Measurements from ENCODE around the gene MRTFA.
"Not testable (repeated sequence)": the region's sequence is repeated elsewhere in the genome, so short reads cannot be mapped to it uniquely, and the experiment has no call there.

Gene MRTFA

GRCh38 chr22:40625794-40626193, 10.7 kb downstream of the MRTFA start:
- DNase-seq: not testable (repeated sequence)

GRCh38 chr22:40625281-40625680, 11.2 kb downstream of the MRTFA start:
- not testable (repeated sequence) for DNase-seq

DNA sequence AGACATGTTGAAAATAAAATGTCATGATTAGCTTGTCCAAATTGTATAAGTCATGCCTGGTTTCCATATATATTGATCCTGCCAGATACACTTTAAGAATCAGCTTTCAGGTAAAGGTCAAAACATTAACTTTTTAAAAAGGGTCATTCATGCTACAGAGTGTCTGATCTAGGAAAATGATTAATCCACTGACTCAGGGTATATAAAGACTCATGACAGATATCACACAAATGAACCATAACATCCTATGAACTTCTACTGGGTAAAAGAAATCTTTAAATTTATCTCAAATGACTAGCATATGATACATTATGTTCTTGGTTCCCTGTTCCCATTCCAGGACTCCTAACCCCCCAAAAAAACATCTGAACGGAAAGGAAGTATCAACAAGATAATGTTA, 11.7 kb downstream of the MRTFA start:
- no peak for DNase-seq

DNA sequence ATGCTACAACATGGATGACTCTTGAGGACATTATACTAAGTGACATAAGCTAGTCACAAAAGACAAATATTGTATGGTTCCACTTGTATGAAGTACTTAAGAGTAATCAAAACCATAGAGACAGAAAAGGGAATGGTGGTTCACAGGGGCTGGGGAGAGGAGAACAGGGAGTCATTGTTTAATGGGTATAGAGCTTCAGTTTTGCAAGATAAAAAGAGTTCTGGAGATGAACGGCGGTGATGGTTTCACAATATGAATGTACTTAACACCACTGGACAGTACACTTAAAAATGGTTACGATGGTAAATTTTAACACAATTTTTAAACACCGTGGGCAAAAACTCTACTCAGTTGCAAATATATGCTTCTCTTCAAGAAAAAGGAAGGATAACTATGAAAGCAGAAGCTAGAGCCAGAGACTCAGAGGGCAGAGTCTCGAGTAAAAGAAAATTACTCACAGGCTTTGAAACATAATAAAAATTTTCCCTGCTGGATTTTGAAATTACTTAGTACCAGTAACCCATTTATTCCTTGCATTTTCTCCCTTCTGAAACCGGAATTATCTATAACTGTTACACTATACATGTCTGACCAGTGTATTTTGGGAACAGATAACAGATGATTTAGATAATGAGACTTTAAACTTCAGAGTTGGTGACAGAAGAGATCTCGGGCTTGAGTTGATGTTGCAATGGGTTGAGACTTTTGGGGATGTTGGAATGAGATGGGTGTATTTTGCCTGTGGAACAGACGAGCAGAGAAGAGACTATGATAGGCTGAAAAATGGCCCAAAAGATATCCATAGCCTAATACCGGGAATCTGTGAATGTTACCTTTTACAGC, 15.0 kb downstream of the MRTFA start:
- DNase-seq: no peak

DNA sequence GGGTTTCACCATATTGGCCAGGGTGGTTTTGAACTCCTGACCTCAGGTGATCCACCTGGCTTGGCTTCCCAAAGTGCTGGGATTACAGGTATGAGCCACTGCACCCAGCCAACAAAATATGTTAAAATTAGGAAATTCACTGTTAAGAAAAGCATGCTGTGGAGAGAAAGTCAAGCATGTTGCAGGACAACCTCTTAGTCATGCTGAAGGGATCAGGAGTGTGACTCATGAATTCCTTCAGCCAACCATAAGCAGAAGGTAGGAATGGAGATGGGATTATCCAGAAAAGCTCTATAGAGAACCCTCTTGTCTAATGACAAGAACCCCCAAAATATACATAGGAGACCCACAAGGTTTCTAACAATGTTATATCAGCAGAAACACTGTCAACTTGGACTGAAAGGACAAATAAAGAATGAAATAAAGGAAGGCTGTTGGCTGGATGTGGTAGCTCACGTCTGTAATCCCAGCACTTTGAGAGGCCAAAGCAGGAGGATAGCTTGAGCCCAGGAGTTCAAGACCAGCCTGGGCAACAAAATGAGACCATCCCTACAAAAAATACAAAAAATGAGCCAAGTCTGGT, 16.0 kb downstream of the MRTFA start:
- no peak for DNase-seq

GRCh38 chr22:40618400-40618799, 18.1 kb downstream of the MRTFA start:
- DNase-seq: no peak

GRCh38 chr22:40616578-40616977, 19.9 kb downstream of the MRTFA start:
- no peak for DNase-seq

DNA sequence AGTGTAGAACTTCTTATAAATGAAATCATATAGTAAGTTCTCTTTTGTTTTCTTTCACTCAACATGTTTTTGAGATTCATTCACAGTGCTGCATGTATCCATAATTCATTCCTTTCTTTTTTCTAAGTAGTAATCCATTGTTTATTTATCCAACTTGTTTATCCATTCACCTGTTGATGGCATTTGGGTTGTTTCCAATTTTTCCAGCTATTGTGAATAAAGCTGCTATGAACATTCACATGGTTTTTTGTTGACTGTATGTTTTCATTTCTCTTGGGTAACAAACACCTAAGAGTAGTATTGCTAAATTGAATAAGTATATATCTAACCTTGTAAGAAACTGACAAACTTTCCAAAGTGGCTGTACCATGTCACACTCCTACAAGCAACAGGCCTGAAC, 23.5 kb downstream of the MRTFA start:
- DNase-seq: no peak

DNA sequence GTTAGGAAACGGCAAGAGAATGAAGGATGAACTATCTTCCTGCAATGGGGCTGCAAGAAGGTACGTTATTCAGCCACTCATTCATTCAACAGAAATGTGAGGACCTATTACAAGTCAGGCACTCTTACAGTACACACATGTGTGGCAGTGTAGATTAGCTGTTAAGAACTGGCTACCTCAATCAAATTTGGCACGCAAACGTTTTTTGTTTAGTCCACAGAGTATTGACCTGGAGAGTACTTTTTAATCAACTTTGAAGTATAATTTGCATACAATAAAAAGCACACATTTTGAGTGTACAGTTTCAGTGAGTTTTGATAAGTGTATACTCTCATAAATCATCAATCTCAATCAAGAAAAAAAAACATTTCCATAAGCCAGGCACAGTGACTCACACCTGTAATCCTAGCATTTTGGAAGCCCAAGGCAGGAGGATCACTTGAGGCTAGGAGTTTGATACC, 24.2 kb downstream of the MRTFA start:
- DNase-seq: no peak

GRCh38 chr22:40611606-40612005, 24.9 kb downstream of the MRTFA start:
- no peak for DNase-seq

- DNase-seq: no peak
These were observed 26.1 kb downstream of the MRTFA start for GRCh38 chr22:40610329-40610850.

DNA sequence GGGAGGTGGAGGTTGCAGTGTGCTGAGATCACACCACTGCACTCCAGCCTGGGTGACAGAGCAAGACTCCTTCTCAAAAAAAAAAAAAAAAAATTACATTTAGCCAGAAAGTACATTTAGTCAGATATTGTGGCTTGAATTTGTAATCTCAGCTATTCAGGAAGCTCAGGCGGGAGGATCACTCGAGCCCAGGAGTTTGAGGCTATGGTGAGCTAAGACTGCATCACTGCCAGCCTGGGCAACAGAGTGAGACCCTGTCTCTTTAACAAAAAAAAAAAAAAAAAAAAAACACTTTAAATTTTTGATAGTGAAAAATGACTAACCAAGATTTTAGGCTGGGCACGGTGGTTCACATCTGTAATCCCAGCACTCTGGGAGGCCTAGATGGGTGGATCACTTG, 27.3 kb downstream of the MRTFA start:
- DNase-seq: no peak

DNA sequence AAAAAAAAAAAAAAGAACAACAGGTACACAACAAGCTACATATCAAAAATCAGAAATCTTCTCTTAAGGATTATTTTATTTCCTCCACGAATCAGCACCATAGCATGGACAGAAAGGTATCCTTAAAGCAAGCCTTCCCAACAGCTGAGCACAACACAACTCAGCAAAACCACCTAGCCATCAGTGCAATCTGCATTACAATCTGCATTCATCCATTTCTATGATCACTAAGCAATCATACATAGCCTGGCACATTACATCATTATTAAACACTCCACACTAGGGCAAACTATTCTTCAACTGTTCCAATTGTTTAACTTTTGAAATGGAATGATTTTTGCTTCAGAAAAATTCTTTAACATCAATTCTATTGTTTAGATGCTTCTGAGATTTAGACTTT, 29.0 kb downstream of the MRTFA start:
- DNase-seq: no peak

DNA sequence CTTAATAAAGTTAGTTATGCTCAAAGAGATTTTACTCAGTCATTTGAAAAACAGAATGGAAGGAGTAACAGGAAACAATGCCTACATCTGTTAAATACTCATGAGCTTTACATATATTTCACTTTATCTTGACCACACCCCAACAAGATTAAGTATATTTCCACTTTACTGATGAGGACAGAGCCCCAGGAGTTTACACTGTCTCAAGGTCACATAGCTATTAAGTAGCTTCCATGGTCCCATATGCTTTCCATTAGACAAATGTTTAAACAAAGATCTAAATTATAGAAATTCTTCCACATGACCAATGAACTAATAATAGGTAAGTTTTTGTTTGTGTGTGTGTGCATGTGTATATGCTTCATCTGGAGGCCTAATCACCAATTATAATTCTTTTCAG, 30.2 kb downstream of the MRTFA start:
- no peak for DNase-seq

DNA sequence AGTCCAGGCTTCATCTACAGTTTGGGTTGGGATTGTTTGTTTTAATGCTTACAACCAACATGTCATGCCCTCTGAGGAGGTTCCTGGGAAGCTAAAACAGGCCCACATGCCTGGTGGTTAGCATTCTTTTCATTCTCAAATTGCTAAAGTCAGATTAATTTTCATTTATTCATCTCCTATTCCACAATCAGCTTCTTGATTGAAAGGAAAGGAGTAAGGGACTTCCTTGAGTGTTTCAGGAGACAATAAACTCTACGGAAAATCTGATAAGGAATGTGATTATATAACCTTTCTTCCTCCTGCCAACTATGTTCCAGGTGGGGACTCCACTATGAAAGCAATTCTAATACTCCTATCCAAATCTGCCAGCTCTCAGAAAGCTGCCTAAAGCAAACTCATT, 30.8 kb downstream of the MRTFA start:
- no peak for DNase-seq

- no peak for DNase-seq
These were observed 33.4 kb downstream of the MRTFA start for GRCh38 chr22:40603088-40603605.

DNA sequence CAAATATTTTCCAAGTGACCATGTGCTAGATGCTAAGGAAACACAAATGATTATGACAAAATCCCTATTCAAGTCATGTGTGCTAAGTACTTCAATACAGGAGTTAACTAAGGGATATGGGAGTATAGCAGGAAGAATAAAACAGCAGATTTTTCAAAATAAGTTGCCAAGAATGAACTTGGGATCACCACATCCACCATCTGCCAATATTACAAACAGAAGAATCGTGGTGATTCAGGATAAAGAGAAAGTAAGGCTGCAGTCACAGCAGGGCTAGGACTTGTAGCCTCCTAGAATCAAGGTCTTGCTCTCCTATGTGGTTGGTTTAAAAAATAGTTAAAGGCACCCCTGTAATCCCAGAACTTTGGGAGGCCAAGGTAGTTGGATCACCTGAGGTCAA, 34.3 kb downstream of the MRTFA start:
- no peak for DNase-seq

GRCh38 chr22:40599731-40600130, 36.8 kb downstream of the MRTFA start:
- no peak for DNase-seq

DNA sequence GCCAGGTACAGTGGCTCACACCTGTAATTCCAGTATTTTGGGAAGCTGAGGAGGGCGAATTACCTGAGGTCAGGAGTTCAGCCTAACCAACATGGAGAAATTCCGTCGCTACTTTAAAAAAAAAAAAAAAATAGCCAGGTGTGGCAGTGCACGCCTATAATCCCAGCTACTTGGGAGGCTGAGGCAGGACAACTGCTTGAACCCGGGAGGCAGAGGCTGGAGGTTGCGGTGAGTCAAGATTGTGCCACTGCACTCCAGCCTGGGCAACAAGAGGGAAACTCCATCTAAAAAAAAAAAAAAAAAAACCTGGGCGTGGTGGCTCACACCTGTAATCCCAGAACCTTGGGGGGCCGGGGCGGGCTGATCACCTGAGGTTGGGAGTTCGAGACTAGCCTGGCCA, 37.8 kb downstream of the MRTFA start:
- not testable (repeated sequence) for DNase-seq

DNA sequence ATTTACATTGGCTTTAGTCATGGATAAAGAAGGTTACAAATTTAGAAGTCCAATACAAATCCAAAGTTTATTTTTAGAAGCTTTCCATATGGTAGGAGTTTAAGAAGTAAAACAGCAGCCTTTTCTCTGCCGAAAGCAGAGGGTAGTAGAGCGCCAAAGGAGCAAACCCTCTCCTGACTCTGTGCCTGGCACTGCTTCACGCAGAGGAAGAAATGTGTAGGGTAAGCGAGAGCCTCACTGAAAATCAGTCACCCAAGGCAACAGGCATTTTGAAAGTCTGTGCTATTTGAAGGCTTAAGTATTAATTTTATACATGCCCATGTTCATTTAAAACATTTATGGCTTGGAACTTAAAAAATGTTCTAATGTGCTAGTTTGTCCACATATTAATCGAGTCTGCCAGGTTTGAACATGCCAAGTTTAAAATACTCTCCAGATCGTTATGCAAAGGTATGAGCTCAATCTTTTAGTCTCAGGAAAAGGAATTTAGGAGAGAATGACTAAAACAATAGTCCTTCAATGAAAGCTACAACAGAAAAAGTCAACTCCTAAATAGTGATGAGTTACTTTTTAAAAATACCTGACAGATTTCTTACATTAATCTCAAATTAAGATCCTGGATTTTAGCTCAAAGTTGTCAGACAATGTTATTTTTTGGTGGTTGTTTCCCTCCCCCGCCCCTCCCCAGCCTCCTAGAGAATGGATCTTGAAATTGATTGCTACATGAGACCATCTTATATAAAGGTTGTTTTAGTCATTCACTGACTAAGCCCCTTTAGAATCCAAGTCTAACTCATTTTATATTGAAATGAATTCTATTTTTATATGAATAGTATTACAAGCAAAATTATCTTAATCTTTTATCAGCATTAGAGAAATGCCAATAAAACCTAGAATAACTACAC, 38.7 kb downstream of the MRTFA start:
- DNase-seq: no peak

GRCh38 chr22:40595497-40596234, 40.9 kb downstream of the MRTFA start:
- no peak for DNase-seq

GRCh38 chr22:40594924-40595323, 41.6 kb downstream of the MRTFA start:
- no peak for DNase-seq

Measured in stimulated activated CD4-positive, alpha-beta T cell treated with anti-CD3 and anti-CD28 coated beads, Interleukin-15, amount 100 ng/mL, for 24 hours (primary cell).